NCI-H345 treated with DMSO at 0.1 percent for 48 hours (cell line): ENCODE measurements around the gene HRAS.
"Not testable (repeated sequence)": the region's sequence is repeated elsewhere in the genome, so short reads cannot be mapped to it uniquely, and the experiment has no call there.

Experiments used
- DNase-seq: peaks from one replicate; lab custom pipeline; 2025; ENCODE audit not compliant: unreplicated experiment; lab: John Stamatoyannopoulos, UW

The HRAS gene

GRCh38 chr11:534396-535209, 773 bp downstream of the HRAS start:
- peak; percentile 19 for DNase-seq

GRCh38 chr11:533586-534395, 1.6 kb downstream of the HRAS start:
- DNase-seq = no peak

- DNase-seq = no peak
Measured at GRCh38 chr11:532986-533585, 2.3 kb downstream of the HRAS start.

- no peak for DNase-seq
Measured at GRCh38 chr11:532527-532985, 2.8 kb downstream of the HRAS start.

- no peak for DNase-seq
Measured at GRCh38 chr11:531919-532526, 3.4 kb downstream of the HRAS start.

GRCh38 chr11:530960-531831, 4.2 kb downstream of the HRAS start:
- DNase-seq = no peak

- DNase-seq = no peak
Measured at GRCh38 chr11:529728-530411, 5.5 kb downstream of the HRAS start.

GRCh38 chr11:528815-529727, 6.3 kb downstream of the HRAS start:
- DNase-seq = peak; percentile 6

- DNase-seq = no peak
Measured at GRCh38 chr11:528166-528814, 7.1 kb downstream of the HRAS start.

GRCh38 chr11:526192-526591, 9.2 kb downstream of the HRAS start:
- DNase-seq = no peak

- no peak for DNase-seq
Measured at GRCh38 chr11:521177-521688, 14.1 kb downstream of the HRAS start.

GRCh38 chr11:520428-521176, 14.8 kb downstream of the HRAS start:
- DNase-seq = no peak

GRCh38 chr11:518463-519202, 16.7 kb downstream of the HRAS start:
- DNase-seq = no peak

GRCh38 chr11:516918-517685, 18.3 kb downstream of the HRAS start:
- DNase-seq = not testable (repeated sequence)

- no peak for DNase-seq
Measured at GRCh38 chr11:516400-516799, 19.0 kb downstream of the HRAS start.

GRCh38 chr11:515131-515530, 20.2 kb downstream of the HRAS start:
- DNase-seq = no peak
